ENCODE results near the gene MYO18B.

DNA sequence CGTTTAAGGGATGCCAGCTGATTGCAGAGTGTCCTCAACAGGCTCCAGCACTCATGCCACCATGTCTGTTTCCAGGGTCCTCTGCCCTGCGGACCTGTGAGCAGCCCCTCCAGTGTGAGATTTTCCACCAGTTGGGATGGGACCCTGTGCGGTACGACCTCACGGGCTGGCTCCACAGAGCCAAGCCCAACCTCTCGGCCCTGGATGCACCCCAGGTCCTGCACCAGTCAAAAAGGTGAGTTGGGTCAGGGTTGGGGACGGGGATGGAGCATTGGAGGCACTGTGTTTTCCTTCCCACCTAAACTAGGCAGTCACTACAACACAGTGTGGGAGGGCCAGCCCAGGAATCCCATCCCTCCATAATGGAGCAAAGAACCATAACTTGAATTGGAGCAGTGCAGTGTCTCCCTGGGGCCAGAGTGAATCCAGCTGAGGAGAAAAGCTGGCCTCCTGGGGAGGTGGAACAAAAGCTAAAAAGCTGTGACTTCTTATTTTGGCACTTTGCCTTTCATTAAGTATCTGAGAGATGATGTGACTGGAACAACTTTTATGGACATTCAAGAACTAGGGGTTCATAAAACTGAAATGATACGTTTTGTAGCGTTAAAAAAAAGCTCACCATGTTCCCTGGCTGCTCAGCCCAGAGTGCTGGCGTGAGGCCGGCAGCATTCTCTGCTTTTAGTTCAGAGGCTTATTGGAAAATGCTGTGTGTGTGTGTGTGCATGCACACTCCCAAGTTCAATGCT is 101.8 kb downstream of the MYO18B start:
- TF ChIP-seq GLIS3 (CRISPR knock-in tag; IDR thresholded peaks at IDR 0.05) (no peak), CSDC2 (CRISPR knock-in tag; IDR thresholded peaks at IDR 0.05) (no peak), ZNF8 (CRISPR knock-in tag; IDR thresholded peaks at IDR 0.05) (no peak), ARNTL (CRISPR knock-in tag; IDR thresholded peaks at IDR 0.05; ENCODE audit: borderline replicate concordance, low read depth) (no peak), ZFP3 (CRISPR knock-in tag; IDR thresholded peaks at IDR 0.05) (no peak), BACH2 (CRISPR knock-in tag; IDR thresholded peaks at IDR 0.05; ENCODE audit: borderline replicate concordance) (no peak), ZC3H10 (CRISPR knock-in tag; IDR thresholded peaks at IDR 0.05) (no peak), ZNF565 (CRISPR knock-in tag; conservative IDR thresholded peaks at IDR 0.05; ENCODE audit: low read depth) (no peak), TOX (CRISPR knock-in tag; IDR thresholded peaks at IDR 0.05; ENCODE audit: borderline replicate concordance) (no peak), PPARA (CRISPR knock-in tag; IDR thresholded peaks at IDR 0.05; ENCODE audit: borderline replicate concordance) (no peak)
- TF ChIP-seq, protein P1, sequence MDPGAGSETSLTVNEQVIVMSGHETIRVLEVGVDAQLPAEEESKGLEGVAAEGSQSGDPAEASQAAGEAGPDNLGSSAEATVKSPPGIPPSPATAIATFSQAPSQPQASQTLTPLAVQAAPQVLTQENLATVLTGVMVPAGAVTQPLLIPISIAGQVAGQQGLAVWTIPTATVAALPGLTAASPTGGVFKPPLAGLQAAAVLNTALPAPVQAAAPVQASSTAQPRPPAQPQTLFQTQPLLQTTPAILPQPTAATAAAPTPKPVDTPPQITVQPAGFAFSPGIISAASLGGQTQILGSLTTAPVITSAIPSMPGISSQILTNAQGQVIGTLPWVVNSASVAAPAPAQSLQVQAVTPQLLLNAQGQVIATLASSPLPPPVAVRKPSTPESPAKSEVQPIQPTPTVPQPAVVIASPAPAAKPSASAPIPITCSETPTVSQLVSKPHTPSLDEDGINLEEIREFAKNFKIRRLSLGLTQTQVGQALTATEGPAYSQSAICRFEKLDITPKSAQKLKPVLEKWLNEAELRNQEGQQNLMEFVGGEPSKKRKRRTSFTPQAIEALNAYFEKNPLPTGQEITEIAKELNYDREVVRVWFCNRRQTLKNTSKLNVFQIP (CRISPR knock-in tag; IDR thresholded peaks at IDR 0.05; ENCODE audit: borderline replicate concordance, low read depth) = no peak
- TF ChIP-seq, protein P2, sequence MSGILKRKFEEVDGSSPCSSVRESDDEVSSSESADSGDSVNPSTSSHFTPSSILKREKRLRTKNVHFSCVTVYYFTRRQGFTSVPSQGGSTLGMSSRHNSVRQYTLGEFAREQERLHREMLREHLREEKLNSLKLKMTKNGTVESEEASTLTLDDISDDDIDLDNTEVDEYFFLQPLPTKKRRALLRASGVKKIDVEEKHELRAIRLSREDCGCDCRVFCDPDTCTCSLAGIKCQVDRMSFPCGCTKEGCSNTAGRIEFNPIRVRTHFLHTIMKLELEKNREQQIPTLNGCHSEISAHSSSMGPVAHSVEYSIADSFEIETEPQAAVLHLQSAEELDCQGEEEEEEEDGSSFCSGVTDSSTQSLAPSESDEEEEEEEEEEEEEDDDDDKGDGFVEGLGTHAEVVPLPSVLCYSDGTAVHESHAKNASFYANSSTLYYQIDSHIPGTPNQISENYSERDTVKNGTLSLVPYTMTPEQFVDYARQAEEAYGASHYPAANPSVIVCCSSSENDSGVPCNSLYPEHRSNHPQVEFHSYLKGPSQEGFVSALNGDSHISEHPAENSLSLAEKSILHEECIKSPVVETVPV (CRISPR knock-in tag; IDR thresholded peaks at IDR 0.05) = no peak
- TF ChIP-seq, protein P3, sequence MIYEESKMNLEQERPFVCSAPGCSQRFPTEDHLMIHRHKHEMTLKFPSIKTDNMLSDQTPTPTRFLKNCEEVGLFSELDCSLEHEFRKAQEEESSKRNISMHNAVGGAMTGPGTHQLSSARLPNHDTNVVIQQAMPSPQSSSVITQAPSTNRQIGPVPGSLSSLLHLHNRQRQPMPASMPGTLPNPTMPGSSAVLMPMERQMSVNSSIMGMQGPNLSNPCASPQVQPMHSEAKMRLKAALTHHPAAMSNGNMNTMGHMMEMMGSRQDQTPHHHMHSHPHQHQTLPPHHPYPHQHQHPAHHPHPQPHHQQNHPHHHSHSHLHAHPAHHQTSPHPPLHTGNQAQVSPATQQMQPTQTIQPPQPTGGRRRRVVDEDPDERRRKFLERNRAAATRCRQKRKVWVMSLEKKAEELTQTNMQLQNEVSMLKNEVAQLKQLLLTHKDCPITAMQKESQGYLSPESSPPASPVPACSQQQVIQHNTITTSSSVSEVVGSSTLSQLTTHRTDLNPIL (CRISPR knock-in tag; IDR thresholded peaks at IDR 0.05; ENCODE audit: low read depth) = no peak
- TF ChIP-seq, protein P4, sequence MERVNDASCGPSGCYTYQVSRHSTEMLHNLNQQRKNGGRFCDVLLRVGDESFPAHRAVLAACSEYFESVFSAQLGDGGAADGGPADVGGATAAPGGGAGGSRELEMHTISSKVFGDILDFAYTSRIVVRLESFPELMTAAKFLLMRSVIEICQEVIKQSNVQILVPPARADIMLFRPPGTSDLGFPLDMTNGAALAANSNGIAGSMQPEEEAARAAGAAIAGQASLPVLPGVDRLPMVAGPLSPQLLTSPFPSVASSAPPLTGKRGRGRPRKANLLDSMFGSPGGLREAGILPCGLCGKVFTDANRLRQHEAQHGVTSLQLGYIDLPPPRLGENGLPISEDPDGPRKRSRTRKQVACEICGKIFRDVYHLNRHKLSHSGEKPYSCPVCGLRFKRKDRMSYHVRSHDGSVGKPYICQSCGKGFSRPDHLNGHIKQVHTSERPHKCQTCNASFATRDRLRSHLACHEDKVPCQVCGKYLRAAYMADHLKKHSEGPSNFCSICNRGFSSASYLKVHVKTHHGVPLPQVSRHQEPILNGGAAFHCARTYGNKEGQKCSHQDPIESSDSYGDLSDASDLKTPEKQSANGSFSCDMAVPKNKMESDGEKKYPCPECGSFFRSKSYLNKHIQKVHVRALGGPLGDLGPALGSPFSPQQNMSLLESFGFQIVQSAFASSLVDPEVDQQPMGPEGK (CRISPR knock-in tag; IDR thresholded peaks at IDR 0.05; ENCODE audit: borderline replicate concordance) = no peak
